Measurements from ENCODE around the gene TGFB3.

Gene TGFB3

DNA sequence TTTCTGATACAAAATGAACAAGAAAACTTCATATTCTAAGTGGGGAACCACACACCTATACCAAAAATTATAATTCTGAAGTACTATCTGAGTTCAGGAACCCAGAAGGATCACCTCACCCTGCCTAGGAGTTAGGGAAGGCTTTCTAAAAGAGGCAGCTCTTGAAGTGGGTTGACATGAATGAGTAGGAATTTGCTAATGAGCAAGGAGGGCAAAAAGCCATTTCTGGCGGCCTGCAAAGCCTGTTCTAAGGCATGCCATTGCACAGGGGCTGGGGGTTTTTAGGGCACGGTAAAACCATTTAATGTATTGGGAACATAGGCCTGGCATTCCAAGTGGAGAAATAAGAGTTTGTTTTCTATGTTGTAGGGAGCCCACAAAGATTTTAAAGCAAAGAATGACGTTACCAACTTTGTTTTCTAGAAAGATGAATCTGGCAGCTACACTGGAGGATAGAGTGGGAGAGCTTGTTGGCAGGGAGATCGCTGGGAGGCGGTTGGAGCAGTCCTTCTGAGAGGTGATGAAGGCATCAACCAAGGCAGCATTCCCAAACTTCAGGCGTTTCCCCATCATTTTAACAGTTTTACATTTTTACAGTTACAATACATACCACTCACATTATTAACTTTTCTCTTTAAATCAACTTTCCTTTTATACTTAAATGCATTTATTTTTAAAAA, 17.9 kb upstream of the TGFB3 start:
- no peak for TF ChIP-seq POLR2A (IDR thresholded peaks at IDR 0.05; ENCODE audit: low read length)
- no peak for TF ChIP-seq GATA1 (IDR thresholded peaks at IDR 0.05; ENCODE audit: low read depth, low read length)
- DNase-seq, result no peak

- no peak for DNase-seq
Observed at GRCh38 chr14:75996488-75996887, 14.7 kb upstream of the TGFB3 start.

GRCh38 chr14:75995372-75996041, 13.7 kb upstream of the TGFB3 start:
- no peak for DNase-seq
- TF ChIP-seq POLR2A (IDR thresholded peaks at IDR 0.05; ENCODE audit: low read length) (no peak), GATA1 (IDR thresholded peaks at IDR 0.05; ENCODE audit: low read depth, low read length) (no peak)

More at GRCh38 chr14:75996488-75996887, 14.7 kb upstream of the TGFB3 start:
- TF ChIP-seq GATA1 (IDR thresholded peaks at IDR 0.05; ENCODE audit: low read depth, low read length) (no peak), POLR2A (IDR thresholded peaks at IDR 0.05; ENCODE audit: low read length) (no peak)

GRCh38 chr14:75993567-75994041, 11.8 kb upstream of the TGFB3 start:
- TF ChIP-seq GATA1 (IDR thresholded peaks at IDR 0.05; ENCODE audit: low read depth, low read length), result no peak
- no peak for TF ChIP-seq POLR2A (IDR thresholded peaks at IDR 0.05; ENCODE audit: low read length)
- no peak for DNase-seq

GRCh38 chr14:75991753-75992152, 10.0 kb upstream of the TGFB3 start:
- TF ChIP-seq POLR2A (IDR thresholded peaks at IDR 0.05; ENCODE audit: low read length) (no peak), GATA1 (IDR thresholded peaks at IDR 0.05; ENCODE audit: low read depth, low read length) (no peak)
- no peak for DNase-seq

DNA sequence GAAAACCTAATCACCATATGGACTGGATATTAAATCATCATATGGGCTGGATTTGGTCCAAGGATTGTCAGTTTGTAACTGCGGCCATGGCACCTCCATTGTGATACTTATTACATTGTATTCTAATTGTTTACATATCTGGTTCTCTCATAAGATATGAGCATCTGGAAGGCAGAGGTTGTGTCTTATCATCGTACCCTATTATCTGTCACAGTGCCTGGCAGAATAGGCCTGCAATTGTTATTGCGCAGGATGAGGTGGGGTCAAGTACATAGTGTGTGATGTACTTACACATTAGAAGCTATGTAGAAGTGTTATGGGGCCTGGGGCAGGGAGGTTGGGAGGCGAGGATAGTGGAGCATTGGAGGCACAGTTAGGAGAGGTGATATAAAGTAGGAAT, 8.5 kb upstream of the TGFB3 start:
- TF ChIP-seq POLR2A (IDR thresholded peaks at IDR 0.05; ENCODE audit: low read length) (no peak), GATA1 (IDR thresholded peaks at IDR 0.05; ENCODE audit: low read depth, low read length) (no peak)
- peak in 1 of 2 experiments; percentile 28 for DNase-seq

DNA sequence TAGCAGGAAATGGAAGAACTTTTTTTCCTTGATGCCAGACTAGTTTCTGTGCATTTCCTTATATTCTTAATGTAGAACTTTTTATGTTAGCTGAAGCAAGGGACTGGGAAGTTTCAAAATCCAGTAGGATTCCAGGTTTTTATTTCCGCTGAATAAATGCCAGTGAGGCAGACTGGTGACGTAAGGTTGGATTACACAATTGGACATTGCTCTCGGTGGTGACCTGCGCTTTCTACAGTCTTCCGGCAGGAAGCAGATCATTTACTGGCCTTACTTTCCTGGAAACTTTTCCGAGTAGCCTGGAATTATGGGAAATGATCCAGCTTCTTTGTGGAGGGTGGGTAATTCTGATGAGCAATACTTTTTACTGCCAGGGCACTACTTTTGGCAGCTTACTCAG, 7.3 kb upstream of the TGFB3 start:
- no peak for TF ChIP-seq POLR2A (IDR thresholded peaks at IDR 0.05; ENCODE audit: low read length)
- DNase-seq, result no peak

GRCh38 chr14:75987201-75987970, 5.6 kb upstream of the TGFB3 start:
- no peak for TF ChIP-seq POLR2A (IDR thresholded peaks at IDR 0.05; ENCODE audit: low read length)
- no peak for TF ChIP-seq GATA1 (IDR thresholded peaks at IDR 0.05; ENCODE audit: low read depth, low read length)
- no peak for DNase-seq

- TF ChIP-seq GATA1 (IDR thresholded peaks at IDR 0.05; ENCODE audit: low read depth, low read length), result no peak
- no peak for TF ChIP-seq POLR2A (IDR thresholded peaks at IDR 0.05; ENCODE audit: low read length)
- no peak for DNase-seq
Observed at GRCh38 chr14:75986439-75986765, 4.6 kb upstream of the TGFB3 start.

GRCh38 chr14:75985618-75986438, 4.0 kb upstream of the TGFB3 start, which contains the start of gene IFT43:
Gene IFT43 (plus strand): TSS chr14:75985763. CDS start chr14:75985787, 24 bp downstream.
- TF ChIP-seq POLR2A (IDR thresholded peaks at IDR 0.05; ENCODE audit: low read length) (no peak), GATA1 (IDR thresholded peaks at IDR 0.05; ENCODE audit: low read depth, low read length) (no peak)
- peak; percentile 87 to 91 for DNase-seq

- TF ChIP-seq GATA1 (IDR thresholded peaks at IDR 0.05; ENCODE audit: low read depth, low read length), result peak; percentile 12
- TF ChIP-seq POLR2A (IDR thresholded peaks at IDR 0.05; ENCODE audit: low read length), result no peak
- DNase-seq, result no peak
Observed at GRCh38 chr14:75984674-75985073, 2.9 kb upstream of the TGFB3 start.

GRCh38 chr14:75983019-75983358, 1.2 kb upstream of the TGFB3 start:
- TF ChIP-seq POLR2A (IDR thresholded peaks at IDR 0.05; ENCODE audit: low read length) (no peak), GATA1 (IDR thresholded peaks at IDR 0.05; ENCODE audit: low read depth, low read length) (no peak)
- no peak for DNase-seq

DNA sequence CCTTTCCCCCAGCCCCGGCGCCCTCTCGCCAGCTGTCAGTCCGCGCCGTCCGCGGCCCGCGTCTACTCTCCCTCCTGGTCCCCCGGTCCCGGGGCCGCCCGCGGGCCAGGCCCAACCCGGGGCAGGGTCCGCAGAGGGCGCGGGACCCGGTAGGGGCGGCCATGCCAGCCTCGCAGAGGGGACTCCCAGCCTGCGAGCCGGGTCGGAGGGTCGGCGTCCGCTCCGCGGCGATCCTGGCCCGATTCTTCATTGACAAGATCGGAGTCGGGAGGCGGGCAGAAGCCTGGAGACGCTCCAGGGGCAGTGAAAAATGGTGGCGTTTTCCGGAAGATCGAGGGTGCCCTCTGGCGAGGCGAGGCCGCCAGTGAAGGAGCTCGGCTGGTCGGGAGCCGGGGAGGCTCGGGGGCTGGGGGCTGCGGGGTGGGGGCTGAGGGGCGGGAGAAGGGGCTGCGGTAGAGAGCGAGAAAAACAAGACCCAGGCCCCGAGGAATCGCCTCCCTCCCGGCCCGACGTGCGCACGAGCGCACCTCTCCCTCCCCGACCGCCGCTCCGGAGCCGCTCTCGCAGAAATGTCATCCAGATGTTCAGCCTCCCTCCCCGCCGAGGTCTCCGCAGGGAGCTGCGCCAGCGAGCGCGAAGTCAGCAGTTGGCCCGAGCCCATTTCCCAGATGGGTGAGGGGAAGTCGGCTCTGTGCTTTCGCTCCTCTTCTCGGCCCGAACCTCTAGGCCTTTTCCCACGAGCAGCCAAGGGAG, 647 bp upstream of the TGFB3 start:
- DNase-seq, result peak; percentile 76 to 83
- TF ChIP-seq GATA1 (IDR thresholded peaks at IDR 0.05; ENCODE audit: low read depth, low read length), result no peak
- peak; percentile 9 for TF ChIP-seq POLR2A (IDR thresholded peaks at IDR 0.05; ENCODE audit: low read length)

Data from erythroblast (primary cell).